Pulmonary artery endothelial cell (primary cell): ENCODE data around the gene HTR1E. TPM values are rescaled to one million over a fixed set of nuclear protein-coding genes. Genes with fewer than 3 reads are reported as not detected.
"Not testable (repeated sequence)": the region's sequence is repeated elsewhere in the genome, so short reads cannot be mapped to it uniquely, and the experiment has no call there.

Source experiments
- DNase-seq: peaks from one replicate; pipeline ENCODE4 v3.0.0-alpha.2; 2011; ENCODE audit warnings: low read depth, low spot score
- total RNA-seq: library from RNA; depleted of rRNA; stranded (reverse); fragments of >200 nt; gene quantifications from 2 replicates; pipeline ENCODE4 v1.2.3, GENCODE V29; 2014

Gene HTR1E
- total RNA-seq, 1 donor from 2014 or later, result not detected

GRCh38 chr6:86973088-86973487 lies 35.8 kb downstream of the HTR1E start:
- DNase-seq, result no peak

GRCh38 chr6:86978251-86978650 lies 40.9 kb downstream of the HTR1E start:
- DNase-seq, result no peak

GRCh38 chr6:87001494-87001893 lies 64.2 kb downstream of the HTR1E start:
- DNase-seq, result no peak

GRCh38 chr6:87002391-87002790 lies 65.1 kb downstream of the HTR1E start:
- not testable (repeated sequence) for DNase-seq

- DNase-seq, result not testable (repeated sequence)
Observed at GRCh38 chr6:87006541-87006940, 69.2 kb downstream of the HTR1E start.

GRCh38 chr6:87009581-87009980 lies 72.3 kb downstream of the HTR1E start:
- not testable (repeated sequence) for DNase-seq

GRCh38 chr6:87012035-87012434 lies 74.7 kb downstream of the HTR1E start:
- DNase-seq, result no peak

GRCh38 chr6:87012743-87013142 lies 75.4 kb downstream of the HTR1E start:
- no peak for DNase-seq

- no peak for DNase-seq
Observed at GRCh38 chr6:87016772-87017171, 79.4 kb downstream of the HTR1E start.

- no peak for DNase-seq
Observed at GRCh38 chr6:87027021-87027420, 89.7 kb downstream of the HTR1E start.

GRCh38 chr6:87029711-87030314 lies 92.5 kb downstream of the HTR1E start:
- DNase-seq, result peak; percentile 26

GRCh38 chr6:87040729-87041128 lies 103.4 kb downstream of the HTR1E start:
- DNase-seq, result no peak

- no peak for DNase-seq
Observed at GRCh38 chr6:87045521-87046075, 108.3 kb downstream of the HTR1E start.

- no peak for DNase-seq
Observed at GRCh38 chr6:87049779-87050178, 112.5 kb downstream of the HTR1E start.

GRCh38 chr6:87053312-87053711 lies 116.0 kb downstream of the HTR1E start:
- no peak for DNase-seq

- no peak for DNase-seq
Observed at GRCh38 chr6:87054143-87054833, 117.0 kb downstream of the HTR1E start.

GRCh38 chr6:87059943-87060342 lies 122.6 kb downstream of the HTR1E start:
- no peak for DNase-seq

GRCh38 chr6:87065117-87065516 lies 127.8 kb downstream of the HTR1E start:
- no peak for DNase-seq

Other genes with a start within 250 kb of the HTR1E start
- not detected in 2 replicates for gene CGA, start 157.6 kb downstream of the HTR1E start, total RNA-seq
- 14.8 and 16.9 TPM in 2 replicates for gene ZNF292, start 218.0 kb downstream of the HTR1E start, total RNA-seq